ENCODE measurements around the gene FBXO33.

GRCh38 chr14:39372656-39373055, 59.6 kb downstream of the FBXO33 start:
- TF ChIP-seq POLR2AphosphoS5 (IDR thresholded peaks at IDR 0.05) (no peak), EP300 (IDR thresholded peaks at IDR 0.05) (no peak), POLR2A (IDR thresholded peaks at IDR 0.05; ENCODE audit: low read depth) (no peak)
- TF ChIP-seq, protein P1, sequence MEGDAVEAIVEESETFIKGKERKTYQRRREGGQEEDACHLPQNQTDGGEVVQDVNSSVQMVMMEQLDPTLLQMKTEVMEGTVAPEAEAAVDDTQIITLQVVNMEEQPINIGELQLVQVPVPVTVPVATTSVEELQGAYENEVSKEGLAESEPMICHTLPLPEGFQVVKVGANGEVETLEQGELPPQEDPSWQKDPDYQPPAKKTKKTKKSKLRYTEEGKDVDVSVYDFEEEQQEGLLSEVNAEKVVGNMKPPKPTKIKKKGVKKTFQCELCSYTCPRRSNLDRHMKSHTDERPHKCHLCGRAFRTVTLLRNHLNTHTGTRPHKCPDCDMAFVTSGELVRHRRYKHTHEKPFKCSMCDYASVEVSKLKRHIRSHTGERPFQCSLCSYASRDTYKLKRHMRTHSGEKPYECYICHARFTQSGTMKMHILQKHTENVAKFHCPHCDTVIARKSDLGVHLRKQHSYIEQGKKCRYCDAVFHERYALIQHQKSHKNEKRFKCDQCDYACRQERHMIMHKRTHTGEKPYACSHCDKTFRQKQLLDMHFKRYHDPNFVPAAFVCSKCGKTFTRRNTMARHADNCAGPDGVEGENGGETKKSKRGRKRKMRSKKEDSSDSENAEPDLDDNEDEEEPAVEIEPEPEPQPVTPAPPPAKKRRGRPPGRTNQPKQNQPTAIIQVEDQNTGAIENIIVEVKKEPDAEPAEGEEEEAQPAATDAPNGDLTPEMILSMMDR (IDR thresholded peaks at IDR 0.05): no peak
